ENCODE results near the gene UBE2D3. TPM values are rescaled to one million over a fixed set of nuclear protein-coding genes. Genes with fewer than 3 reads are reported as not detected.
A peak's percentile ranks its signal among the peaks of the same experiment; 100 is the strongest.
"Not testable (repeated sequence)": the region's sequence is repeated elsewhere in the genome, so short reads cannot be mapped to it uniquely, and the experiment has no call there.

Gene UBE2D3
- total RNA-seq, 1 donor from 2014 or later: 279 TPM

DNA sequence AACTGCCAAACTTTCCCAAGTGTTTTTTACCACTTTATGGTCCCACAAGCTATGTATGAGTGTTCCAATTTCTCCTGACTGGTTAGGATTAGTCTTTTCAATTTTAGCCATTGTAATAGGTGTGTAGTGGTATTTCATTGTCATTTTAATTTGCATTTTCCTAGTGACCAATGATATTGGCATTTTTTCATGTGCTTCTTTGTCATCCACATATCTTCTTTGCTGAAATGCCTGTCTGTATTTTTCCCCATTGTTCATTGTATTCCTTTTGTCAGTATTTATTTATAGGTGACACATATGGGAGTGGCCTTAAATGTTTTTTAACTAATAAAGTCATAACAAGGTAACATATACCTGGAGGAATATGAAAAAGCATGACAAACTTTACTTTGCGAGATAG, 9.2 kb upstream of the UBE2D3 start:
- DNase-seq: no peak
- intact Hi-C loops (cut with micrococcal nuclease): no loop called here
- no peak for ATAC-seq

DNA sequence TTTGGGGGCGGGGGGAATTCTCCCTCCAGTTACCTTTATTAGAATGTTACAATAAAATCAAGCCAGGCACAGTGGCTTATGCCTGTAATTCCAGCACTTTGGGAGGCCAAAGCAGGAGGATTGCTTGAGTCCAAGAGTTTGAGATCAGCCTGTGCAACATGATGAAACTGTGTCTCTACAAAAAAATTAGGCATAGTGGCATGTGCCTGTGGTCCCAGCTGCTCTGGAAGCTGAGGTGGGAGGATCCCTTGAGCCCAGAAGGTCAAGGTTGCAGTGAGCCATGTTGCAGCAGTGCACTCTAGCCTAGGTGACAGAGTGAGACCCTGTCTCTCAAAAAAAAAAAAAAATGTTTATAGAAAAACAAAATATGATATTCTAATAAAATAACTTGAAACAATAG, 5.3 kb upstream of the UBE2D3 start:
- intact Hi-C loops (cut with micrococcal nuclease): no loop called here
- DNase-seq: no peak
- ATAC-seq: no peak

DNA sequence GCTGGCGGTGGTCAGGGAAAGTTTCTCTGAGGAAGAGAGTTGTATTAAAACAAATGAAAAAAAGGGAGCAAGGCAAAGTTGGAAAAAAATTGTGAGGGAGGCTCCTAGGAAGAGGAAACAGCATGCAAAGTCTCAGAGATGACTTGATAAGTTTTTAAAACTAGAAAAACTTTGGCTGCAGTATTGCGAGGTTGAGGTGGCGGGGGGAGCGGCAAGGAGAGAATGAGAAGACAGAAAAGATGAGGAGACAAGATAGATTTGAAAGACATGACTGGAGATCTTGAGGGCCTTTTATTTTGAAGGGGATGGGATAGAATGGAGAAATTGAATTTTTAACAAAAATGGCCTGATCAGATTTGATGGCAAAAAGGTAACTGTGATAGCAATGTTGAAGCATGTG, 4.8 kb upstream of the UBE2D3 start:
- DNase-seq (no peak), ATAC-seq (no peak)
- intact Hi-C loops (cut with micrococcal nuclease): no loop called here

DNA sequence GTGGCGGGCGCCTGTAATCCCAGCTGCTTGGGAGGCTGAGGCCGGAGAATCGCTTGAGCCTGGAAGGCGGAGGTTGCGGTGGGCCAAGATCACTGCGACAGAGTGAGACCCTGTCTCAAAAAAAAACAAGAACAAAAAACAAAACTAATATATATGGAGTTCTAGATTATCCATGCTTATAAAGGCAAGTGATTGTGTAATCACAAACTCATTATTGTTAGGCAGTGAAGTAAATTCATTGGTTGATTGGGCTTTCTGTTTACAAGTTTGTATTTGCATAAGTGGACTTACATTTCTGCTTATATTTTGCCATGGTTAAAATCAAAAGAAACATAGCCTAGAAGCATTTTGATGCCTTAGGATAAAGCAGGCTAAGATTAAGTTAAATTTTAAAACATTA, 2.5 kb upstream of the UBE2D3 start:
- DNase-seq: no peak
- intact Hi-C loops (cut with micrococcal nuclease): no loop called here

DNA sequence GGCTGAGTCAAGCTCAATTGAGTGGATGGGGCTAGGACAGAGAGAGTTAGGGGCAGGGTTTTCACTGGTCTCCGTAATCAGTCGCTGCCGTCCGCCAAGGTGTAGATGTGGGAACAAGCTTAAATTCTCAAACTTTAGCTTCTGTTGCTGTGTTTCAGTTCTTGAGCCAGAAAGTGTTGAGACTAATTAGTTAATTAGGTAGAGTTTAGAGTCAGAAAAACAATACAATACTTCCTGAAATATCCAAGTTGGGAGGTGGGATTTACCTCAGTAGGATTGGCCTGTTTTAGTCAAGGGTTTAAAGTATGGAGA, 1.1 kb upstream of the UBE2D3 start:
- ATAC-seq (no peak), DNase-seq (no peak)
- intact Hi-C loops (cut with micrococcal nuclease): no loop called here

More for the DNA sequence above, 2.5 kb upstream of the UBE2D3 start:
- no peak for ATAC-seq

DNA sequence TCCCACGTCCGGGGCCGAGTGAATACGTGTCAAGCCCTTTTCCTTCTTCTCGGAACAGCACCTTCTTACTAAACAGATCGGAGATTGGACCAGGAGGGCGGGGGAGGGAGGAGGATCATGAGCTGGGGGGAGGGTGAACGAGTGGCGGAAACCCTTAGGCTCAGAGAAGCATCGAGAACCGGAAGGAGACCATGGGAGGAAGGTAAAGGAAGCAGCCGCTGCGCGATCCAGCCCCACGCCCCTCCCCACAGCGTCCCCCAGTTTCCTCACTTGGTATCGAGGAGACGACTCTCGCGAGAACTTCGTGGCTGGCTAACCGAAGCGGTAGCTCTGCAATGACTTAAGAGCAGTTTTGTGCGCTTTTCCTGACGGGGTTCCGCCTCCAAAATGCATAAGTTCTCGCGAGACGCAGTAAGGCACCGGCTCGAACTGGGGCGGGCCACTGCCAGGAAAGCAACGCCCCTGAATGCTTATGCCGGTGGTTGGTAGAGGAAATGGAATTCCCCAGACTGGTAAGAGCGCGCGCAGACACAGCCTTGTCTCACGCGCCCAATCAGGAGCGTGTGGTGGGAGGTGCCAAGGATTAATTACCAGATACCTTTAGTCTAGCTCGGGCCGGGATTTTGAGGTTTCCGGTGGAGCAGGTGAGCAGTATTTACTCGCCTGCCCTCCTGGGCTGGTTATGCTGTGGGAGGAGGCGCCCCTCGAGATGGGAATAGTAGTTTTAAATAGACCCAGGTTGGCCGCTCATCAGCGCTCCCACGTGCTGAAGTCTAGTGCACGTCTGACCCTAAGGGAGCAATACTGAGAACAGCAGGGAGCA, 534 bp upstream of the UBE2D3 start:
- intact Hi-C loops (cut with micrococcal nuclease): no loop called here
- DNase-seq: peak; percentile 99
- ATAC-seq: peak; percentile 84

DNA sequence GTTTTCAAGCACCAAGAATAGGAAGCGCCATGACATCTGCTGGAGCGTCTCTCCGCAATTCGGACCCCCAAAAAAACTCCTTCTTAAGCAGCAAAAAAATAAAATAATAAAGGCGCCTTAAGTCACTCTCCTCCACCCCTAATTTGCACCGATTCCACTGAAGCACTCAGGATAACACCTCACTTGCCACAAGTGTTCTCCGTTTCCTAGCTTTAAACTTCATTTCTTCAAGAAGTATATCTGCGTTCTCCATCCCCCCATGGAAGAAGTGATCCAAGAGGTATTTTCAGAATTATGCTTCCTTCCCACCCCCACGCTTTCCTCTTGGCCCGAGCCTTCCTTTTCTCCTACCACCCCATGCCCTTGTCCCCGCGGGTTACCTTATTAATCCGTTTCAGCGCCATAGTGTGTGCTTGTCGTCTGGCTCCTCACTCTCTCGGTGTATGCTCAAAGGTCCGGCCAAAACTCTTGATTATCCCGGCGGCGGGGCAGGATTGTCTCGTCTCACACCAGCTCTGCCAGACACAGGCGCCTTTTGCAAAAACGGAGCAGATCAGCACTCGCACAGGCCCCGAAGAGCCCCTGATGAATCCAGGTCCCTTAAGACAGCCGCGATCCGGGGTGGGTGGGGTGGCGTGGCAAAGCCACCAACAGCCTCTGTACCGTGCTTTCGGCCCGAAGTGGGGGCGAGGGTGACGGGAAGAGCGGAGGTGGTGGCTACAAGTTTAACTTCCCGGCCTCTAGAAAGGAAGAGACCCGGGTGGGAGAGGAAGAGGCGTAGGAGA, 1.1 kb downstream of the UBE2D3 start:
- DNase-seq (no peak), ATAC-seq (no peak)
- intact Hi-C loops (cut with micrococcal nuclease): no loop called here

DNA sequence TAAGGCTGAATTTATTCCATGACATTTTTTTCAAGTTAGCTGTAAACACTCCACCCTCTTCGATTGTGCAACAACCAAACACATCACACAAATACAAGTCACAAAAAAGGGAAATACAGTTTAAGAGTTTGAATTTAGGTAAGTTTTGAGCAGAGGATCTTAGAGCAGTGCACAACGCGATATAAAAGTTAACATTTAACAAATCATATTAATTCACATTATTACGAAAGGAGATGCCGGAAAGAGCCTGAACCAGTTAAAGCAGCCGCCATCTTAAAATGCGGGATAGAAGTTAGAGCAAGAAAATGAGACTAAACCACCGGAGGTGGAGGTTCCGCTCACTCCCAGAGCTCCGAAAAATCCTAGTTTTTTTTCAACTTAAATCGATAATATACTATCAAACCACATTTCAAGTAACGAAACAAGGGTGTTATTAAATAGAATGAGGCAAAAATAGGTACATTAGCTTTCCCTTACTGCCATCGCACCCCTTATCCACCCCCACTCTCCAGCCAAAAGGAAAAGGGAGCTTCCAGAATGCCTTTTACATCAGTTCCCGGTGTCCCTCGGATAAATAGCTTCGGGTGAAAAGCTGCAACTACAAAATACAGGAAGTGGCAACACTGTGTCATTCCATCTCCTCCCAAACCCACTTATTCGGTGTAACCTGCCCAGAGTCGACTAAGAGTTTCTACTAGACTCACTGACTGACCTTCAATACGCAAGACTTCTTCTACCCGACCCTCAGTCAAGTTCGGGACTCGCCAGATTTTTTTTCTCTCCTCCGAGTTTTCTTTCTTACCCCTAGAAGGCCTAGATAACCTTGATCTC, 1.9 kb downstream of the UBE2D3 start:
- intact Hi-C loops (cut with micrococcal nuclease): no loop called here
- DNase-seq (no peak), ATAC-seq (no peak)

DNA sequence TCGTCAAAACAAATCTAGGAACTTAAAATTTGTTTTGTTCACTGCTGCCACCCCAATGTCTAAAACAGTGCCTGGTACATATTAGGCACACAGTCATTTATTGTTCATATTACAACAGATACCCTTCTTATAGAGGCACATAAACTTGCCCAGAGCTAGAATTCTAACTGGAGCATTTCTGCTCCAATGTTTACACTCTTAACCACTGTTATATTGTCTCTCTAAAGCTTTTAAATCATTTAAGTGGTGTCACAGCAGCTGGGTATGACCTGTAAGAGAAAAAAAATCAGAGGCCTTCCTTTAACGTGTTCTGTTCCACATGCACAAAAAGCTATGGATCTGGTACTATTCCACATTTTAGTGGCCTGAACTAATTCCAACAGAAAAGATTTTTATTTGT, 3.0 kb downstream of the UBE2D3 start:
- ATAC-seq (no peak), DNase-seq (no peak)
- intact Hi-C loops (cut with micrococcal nuclease): no loop called here

DNA sequence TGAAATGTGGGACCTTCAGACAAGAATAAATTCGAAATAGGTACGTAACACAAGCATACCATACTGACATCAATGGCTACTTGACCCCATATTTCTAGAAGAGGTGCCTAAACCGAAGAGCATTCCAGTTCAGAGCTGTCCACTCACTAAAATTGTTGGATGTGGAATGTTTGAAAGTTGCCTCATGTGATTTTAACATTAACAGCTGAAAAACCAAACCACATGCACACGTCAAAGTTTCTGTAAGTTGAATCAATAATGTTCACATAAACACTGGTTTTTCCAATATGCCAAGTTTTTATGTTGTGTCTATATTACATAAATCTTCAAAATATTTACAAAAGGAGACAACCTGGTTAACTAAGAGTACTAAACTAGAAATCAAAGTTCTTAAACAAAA, 3.5 kb downstream of the UBE2D3 start:
- no peak for DNase-seq
- no peak for ATAC-seq
- intact Hi-C loops (cut with micrococcal nuclease): no loop called here

DNA sequence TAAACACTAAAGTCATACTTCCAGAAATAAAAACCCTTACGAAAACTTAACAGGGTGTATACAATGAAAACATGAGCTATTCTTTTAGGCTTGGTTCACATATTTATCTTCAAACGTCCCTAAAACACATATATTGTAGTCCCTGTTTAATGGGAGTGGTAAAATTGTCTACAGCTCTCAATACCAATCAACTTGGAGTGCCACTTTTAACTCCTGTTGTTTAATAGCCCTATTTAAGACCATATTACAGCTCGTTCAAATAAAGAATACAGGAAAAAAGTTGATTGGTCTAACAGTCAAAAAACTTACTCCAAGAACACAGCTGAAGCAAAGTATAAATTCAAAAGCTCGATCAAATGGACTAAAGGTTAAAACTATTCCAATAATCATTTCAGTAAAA, 3.9 kb downstream of the UBE2D3 start:
- DNase-seq (no peak), ATAC-seq (no peak)

DNA sequence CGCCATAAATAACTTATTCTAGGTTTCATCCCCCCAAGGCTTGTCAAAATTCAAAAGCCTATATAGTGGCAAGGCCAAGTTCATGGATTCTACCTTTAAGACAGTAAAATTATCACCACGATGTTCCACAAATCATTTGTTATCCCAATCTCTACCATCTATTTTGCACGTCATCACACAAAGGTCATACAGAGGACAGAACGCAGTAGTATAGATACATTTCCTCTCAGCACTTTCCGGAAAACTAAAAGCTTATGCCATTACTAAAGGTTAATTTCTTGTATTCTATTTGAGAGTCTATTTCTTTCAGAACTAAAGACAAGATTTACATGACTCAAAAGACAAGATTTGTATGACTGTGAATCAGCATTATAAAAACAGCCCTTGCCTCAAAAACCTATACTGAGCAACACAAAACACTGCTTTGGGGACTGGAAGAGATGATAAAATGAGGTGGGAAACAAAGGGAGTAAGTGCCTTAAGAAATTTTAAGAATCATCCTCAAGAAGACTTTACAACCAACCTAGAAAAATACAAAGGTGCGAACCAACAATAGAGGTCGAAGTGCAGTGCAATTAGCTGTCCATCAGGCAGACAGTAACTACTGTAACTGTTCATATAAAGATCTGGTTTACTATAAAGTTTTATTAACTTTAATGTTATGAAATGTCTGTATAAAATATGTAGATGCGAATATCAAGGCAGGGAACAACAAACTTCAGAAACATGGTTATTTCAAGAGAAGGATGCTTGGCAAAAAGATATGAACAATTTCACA, 7.6 kb downstream of the UBE2D3 start:
- ATAC-seq (no peak), DNase-seq (no peak)
- intact Hi-C loops (cut with micrococcal nuclease): no loop called here

More for the DNA sequence above, 3.9 kb downstream of the UBE2D3 start:
- intact Hi-C loops (cut with micrococcal nuclease): no loop called here

DNA sequence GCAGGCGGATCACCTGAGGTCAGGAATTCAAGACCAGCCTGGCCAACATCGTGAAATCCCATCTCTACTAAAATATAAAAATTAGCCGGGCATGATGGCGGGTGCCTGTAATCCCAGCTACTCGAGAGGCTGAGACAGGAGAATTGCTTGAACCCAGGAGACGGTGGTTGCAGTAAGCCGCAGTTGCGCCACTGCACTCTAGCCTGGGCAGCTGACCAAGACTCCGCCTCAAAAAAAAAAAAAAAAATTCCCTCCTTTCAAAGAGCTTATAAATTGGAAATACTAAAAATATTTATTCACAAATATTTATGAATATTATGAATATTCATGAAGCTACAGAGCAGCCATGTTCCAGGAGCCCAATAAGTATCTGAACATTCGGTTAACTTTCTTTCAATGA, 8.3 kb downstream of the UBE2D3 start:
- intact Hi-C loops (cut with micrococcal nuclease); DNase-seq; ATAC-seq: not testable (repeated sequence)

DNA sequence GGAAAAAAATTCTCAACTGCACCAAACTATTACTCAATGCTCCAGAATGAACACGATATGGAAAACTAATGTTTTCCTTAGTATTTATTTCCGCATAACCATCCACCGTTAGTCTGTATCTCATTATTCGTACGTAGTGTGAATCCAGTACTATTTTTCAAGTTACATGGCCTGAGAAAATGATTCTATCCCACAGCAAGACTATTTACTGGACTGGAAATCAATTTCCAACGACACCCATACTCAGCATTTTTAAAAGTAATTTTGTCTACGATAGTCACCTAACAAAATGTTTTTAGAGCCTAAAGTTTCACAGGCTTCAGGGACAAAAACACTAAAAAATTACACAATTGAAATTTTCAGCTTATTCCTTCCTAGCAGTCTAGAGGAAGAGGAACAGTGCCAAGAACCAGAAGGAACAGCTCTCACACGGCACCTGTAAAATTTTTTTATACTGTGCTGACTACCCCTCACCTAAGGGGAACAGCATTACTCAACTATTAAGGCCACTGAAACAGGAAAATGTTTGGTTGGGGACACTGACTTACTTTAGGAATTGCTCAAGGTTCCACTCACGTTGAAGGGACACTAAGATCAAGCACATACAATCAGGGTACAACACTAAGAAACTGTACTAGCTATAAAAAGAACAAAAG, 9.6 kb downstream of the UBE2D3 start:
- intact Hi-C loops (cut with micrococcal nuclease): no loop called here
- peak; percentile 24 for ATAC-seq
- DNase-seq: no peak

DNA sequence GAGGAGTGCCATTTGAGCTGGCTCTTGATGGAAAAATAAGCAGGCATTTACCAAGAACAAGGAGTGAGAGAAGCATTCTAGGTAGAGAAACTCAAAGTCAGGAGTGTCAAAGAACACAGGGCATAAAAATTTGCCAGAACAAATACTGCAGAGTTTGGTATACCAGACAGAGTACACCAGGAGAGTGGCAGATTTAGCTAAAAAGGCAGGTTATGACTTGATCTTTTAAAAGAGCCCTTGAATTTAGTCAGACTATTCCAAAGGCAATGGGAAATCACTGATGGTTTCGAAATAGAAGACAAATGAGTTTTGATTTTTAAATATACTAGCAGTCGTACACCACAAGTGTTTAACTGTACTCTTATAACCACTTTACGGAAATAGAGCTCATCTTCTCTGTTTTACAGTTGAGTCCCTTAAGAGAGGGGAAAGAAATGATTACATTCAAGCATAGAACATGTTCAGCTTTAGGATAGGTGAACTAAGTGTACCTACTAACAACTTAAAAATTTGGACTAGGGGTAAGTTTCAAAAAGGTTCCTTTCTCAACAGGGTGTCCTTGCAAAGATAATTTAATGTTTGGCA, 10.2 kb downstream of the UBE2D3 start:
- no peak for ATAC-seq
- DNase-seq: no peak
- intact Hi-C loops (cut with micrococcal nuclease): no loop called here

DNA sequence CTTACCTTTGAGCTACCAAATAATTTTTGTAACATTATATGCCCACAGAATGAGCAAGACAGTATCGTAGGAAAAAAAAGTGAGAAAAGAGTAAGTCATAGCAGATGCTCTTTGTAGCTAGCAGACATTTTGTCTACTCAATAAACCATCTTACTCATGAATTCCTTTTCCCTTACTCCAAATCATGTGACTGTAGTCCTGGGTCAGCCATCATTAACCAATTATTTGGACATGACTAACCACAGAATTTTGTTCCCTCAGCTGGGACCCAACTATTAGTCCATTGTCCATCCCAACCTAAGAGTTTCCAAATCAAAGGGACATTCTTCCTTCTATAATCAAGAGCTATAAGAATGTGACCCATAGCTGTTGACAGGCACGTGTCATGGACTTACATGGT, 11.4 kb downstream of the UBE2D3 start:
- no peak for DNase-seq
- ATAC-seq: no peak
- intact Hi-C loops (cut with micrococcal nuclease): no loop called here

DNA sequence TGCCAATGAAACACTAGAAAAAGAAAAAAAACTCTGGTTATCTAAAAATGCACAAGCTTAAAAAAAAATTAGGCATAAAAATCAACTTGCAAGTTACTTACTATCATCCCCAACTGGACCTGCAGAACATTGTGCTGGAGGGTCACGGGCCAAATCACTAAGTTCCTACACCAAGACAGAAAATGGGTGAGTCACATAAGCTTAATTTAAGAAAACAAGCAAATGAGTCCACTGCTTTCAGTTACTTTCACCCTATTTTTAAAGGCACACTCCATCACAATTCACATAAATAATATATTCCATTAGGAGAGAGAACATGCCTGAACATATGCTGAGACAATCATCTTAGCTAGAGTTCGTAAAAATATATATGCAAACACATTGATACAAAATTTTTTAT, 17.7 kb downstream of the UBE2D3 start:
- no peak for ATAC-seq
- intact Hi-C loops (cut with micrococcal nuclease): no loop called here
- DNase-seq: no peak

DNA sequence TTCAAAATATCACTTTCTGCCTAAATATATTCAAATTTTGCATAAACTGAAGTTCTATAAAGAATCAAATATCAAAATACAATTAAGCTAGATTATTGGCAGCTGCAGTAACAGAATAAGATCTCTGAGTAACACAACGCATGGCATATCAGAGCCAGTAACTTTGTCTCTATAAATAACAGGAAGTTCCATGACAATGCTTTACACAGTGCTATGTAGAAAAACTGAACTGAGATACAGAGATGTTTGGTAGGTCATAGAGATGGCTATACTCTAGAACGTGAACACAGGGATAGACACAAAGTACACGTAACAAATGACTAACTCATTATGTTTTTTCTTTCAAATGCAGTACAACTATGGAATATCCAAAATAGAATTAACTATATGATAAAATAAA, 18.2 kb downstream of the UBE2D3 start:
- ATAC-seq: peak; percentile 90
- intact Hi-C loops (cut with micrococcal nuclease): no loop called here
- no peak for DNase-seq
